ENCODE measurements around the gene SH3BP5. TPM values are rescaled to one million over a fixed set of nuclear protein-coding genes. Genes with fewer than 3 reads are reported as not detected.
A peak's percentile ranks its signal among the peaks of the same experiment; 100 is the strongest.

The SH3BP5 gene
- total RNA-seq, 1 experiment from 2014 or later: 13.9 TPM

GRCh38 chr3:15279671-15280402 is 52.5 kb downstream of the SH3BP5 start:
- peak; percentile 22; the same call in 1 of the 2 replicates for TF ChIP-seq RAD21 (IDR thresholded peaks at IDR 0.05; ENCODE audit: low read depth)
- no peak for TF ChIP-seq CBX3 (IDR thresholded peaks at IDR 0.05; ENCODE audit: low read depth)
- H3K9me3 ChIP-seq (ENCODE audit: control insufficient read depth in 1 of 2, insufficient read depth in 1 of 2, low read depth in 1 of 2, low read length in 2 of 2): no peaks in the 10 kb centered on the region
- H3K9ac ChIP-seq (ENCODE audit: low read length): no peak overlapping the region
- no peak overlapping the region for H3K4me3 ChIP-seq (replicated peaks in 1 of 2; ENCODE audit: low read depth in 1 of 2, low read length in 2 of 2)
- ChIA-PET POLR2A (no interaction called here), CTCF (interaction anchor here (1.3 kb wide), 1 partner anchor 12 kb away, joined by 7 read pairs; no protein-coding TSS in a partner anchor), RAD21 (ENCODE audit: low non-redundant PET in 1 of 2, low total read pairs in 2 of 2, uncharacterized antibody in 2 of 2, unreplicated experiment in 2 of 2) (no interaction called here)
- peaks cover 4 to 6% of the 10 kb centered on the region in 2 experiments; a peak in 2 of 4 replicates for H3K4me1 ChIP-seq (ENCODE audit: control insufficient read depth in 1 of 2, insufficient read depth in 2 of 2, low read length in 2 of 2)
- H4K20me1 ChIP-seq (ENCODE audit: insufficient read depth): no peaks in the 10 kb centered on the region
- peaks cover 12% of the 10 kb centered on the region; the same call in 1 of the 2 replicates for H3K79me2 ChIP-seq (ENCODE audit: insufficient read depth, low read length)
- H2AFZ ChIP-seq (ENCODE audit: low read depth, low read length, poor library complexity, severe bottlenecking): no peak overlapping the region
- no peak overlapping the region for H3K27ac ChIP-seq (ENCODE audit: low read depth, low read length)
- H3K27me3 ChIP-seq (ENCODE audit: insufficient read depth, low read length): no peaks in the 10 kb centered on the region
- H3K9me2 ChIP-seq (ENCODE audit: insufficient read depth): no peaks in the 10 kb centered on the region
- intact Hi-C loops (cut with micrococcal nuclease): no loop called here
- no peaks in the 10 kb centered on the region for H3K36me3 ChIP-seq (ENCODE audit: control insufficient read depth in 1 of 2, insufficient read depth in 2 of 2, low read length in 2 of 2)
- no TSS peak for BruUV-seq (replicated peaks)
- no peak overlapping the region for H3K4me2 ChIP-seq (ENCODE audit: low read length)
- DNase-seq (ENCODE audit: low read depth, low spot score) (no peak), ATAC-seq (no peak)

- no peaks in the 10 kb centered on the region for H3K27me3 ChIP-seq (ENCODE audit: insufficient read depth, low read length)
- no peaks in the 10 kb centered on the region for H3K4me1 ChIP-seq (ENCODE audit: control insufficient read depth in 1 of 2, insufficient read depth in 2 of 2, low read length in 2 of 2)
- H2AFZ ChIP-seq (ENCODE audit: low read depth, low read length, poor library complexity, severe bottlenecking): no peak overlapping the region
- no peak overlapping the region for H3K9ac ChIP-seq (ENCODE audit: low read length)
- H3K36me3 ChIP-seq (ENCODE audit: control insufficient read depth in 1 of 2, insufficient read depth in 2 of 2, low read length in 2 of 2): no peaks in the 10 kb centered on the region
- H3K27ac ChIP-seq (ENCODE audit: low read depth, low read length): no peak overlapping the region
- TF ChIP-seq ZNF274 (IDR thresholded peaks at IDR 0.05; ENCODE audit: low read depth, low read length): no peak
- ChIA-PET CTCF (interaction anchor here (1.3 kb wide), 1 partner anchor 11 kb away, joined by 7 read pairs; no protein-coding TSS in a partner anchor), RAD21 (ENCODE audit: low non-redundant PET in 1 of 2, low total read pairs in 2 of 2, uncharacterized antibody in 2 of 2, unreplicated experiment in 2 of 2) (no interaction called here), POLR2A (no interaction called here)
- H3K4me2 ChIP-seq (ENCODE audit: low read length): no peak overlapping the region
- intact Hi-C loops (cut with micrococcal nuclease): no loop called here
- H4K20me1 ChIP-seq (ENCODE audit: insufficient read depth): no peaks in the 10 kb centered on the region
- H3K9me2 ChIP-seq (ENCODE audit: insufficient read depth): no peaks in the 10 kb centered on the region
- ATAC-seq (no peak), DNase-seq (ENCODE audit: low read depth, low spot score) (no peak)
- no TSS peak for BruUV-seq (replicated peaks)
- no peaks in the 10 kb centered on the region for H3K9me3 ChIP-seq (ENCODE audit: control insufficient read depth in 1 of 2, insufficient read depth in 1 of 2, low read depth in 1 of 2, low read length in 2 of 2)
- H3K4me3 ChIP-seq (replicated peaks in 1 of 2; ENCODE audit: low read depth in 1 of 2, low read length in 2 of 2): no peak overlapping the region
- H3K79me2 ChIP-seq (ENCODE audit: insufficient read depth, low read length): peaks cover 12% of the 10 kb centered on the region; the same call in 1 of the 2 replicates
Observed at GRCh38 chr3:15279205-15279604, 53.2 kb downstream of the SH3BP5 start.
